Fibroblast of lung (primary cell): ENCODE measurements around the gene RNF128. TPM values are rescaled to one million over a fixed set of nuclear protein-coding genes. Genes with fewer than 3 reads are reported as not detected.
"Not testable (repeated sequence)": the region's sequence is repeated elsewhere in the genome, so short reads cannot be mapped to it uniquely, and the experiment has no call there.

Experiments used
- DNase-seq, 2 donors: peaks; one replicate each; pipeline versions ENCODE4 v3.0.0 to v3.0.0-alpha.2; 2010; ENCODE audit warnings: low read depth in 2 of 2
- H2AFZ ChIP-seq: 2 replicates; pipeline ENCODE4 v1.5.1; 2012; ENCODE audit warnings: low read length, control low read depth, inconsistent platforms
- H3K27ac ChIP-seq: 2 replicates; pipeline ENCODE4 v1.5.1; 2011; ENCODE audit warnings: low read length, control low read depth; ENCODE audit not compliant: insufficient read depth
- H3K27me3 ChIP-seq: 2 replicates; pipeline ENCODE4 v1.5.1; 2011; ENCODE audit warnings: mild to moderate bottlenecking, low read length; ENCODE audit not compliant: control insufficient read depth, insufficient read depth
- H3K36me3 ChIP-seq: 2 replicates; pipeline ENCODE4 v1.5.1; 2011; ENCODE audit warnings: low read length; ENCODE audit not compliant: control insufficient read depth, insufficient read depth
- H3K4me1 ChIP-seq: 2 replicates; pipeline ENCODE4 v1.5.1; 2011; ENCODE audit warnings: low read length; ENCODE audit not compliant: control insufficient read depth, insufficient read depth; ENCODE audit errors: extremely low read depth
- H3K4me2 ChIP-seq: 2 replicates; pipeline ENCODE4 v1.5.1; 2011; ENCODE audit warnings: low read length, control low read depth; ENCODE audit not compliant: insufficient read depth; ENCODE audit errors: extremely low read depth
- H3K4me3 ChIP-seq, 4 experiments: fragments of 200-600 bp in 1 of 4; sonication (generic) in 1 of 4; replicated peaks in 1 of 4; 2 replicates each; pipeline ENCODE4 v1.5.1; 2011 to 2016; ENCODE audit warnings: low read length in 4 of 4, low read depth in 3 of 4, mild to moderate bottlenecking in 3 of 4, control low read depth in 2 of 4, inconsistent platforms in 1 of 4, mixed read lengths in 1 of 4; ENCODE audit not compliant: insufficient read depth in 1 of 4; ENCODE audit errors: control extremely low read depth in 1 of 4
- H3K79me2 ChIP-seq: 2 replicates; pipeline ENCODE4 v1.5.1; 2012; ENCODE audit warnings: mild to moderate bottlenecking, low read length, inconsistent platforms; ENCODE audit not compliant: control insufficient read depth, insufficient read depth
- H3K9ac ChIP-seq: 2 replicates; pipeline ENCODE4 v1.5.1; 2011; ENCODE audit warnings: mild to moderate bottlenecking, low read length, control low read depth; ENCODE audit not compliant: insufficient read depth
- H3K9me3 ChIP-seq: 2 replicates; pipeline ENCODE4 v1.5.1; 2012; ENCODE audit warnings: low read depth, low read length; ENCODE audit not compliant: control insufficient read depth, insufficient read depth
- H4K20me1 ChIP-seq: 2 replicates; pipeline ENCODE4 v1.5.1; 2011; ENCODE audit warnings: low read length; ENCODE audit not compliant: control insufficient read depth, insufficient read depth; ENCODE audit errors: extremely low read depth
- CTCF ChIP-seq, 2 donors: IDR thresholded peaks in 1 of 2; conservative IDR thresholded peaks in 1 of 2; 1 replicate in 1 of 2; 2 replicates in 1 of 2; pipeline ENCODE4 v1.5.1; 2011 to 2012; ENCODE audit warnings: low read length in 2 of 2, control low read depth in 1 of 2, inconsistent platforms in 1 of 2, low read depth in 1 of 2, mild to moderate bottlenecking in 1 of 2
- EZH2 ChIP-seq: IDR thresholded peaks from 2 replicates; pipeline ENCODE4 v1.5.1; 2012; ENCODE audit warnings: low read length, control low read depth, mild to moderate bottlenecking; ENCODE audit errors: missing control alignments
- polyA plus RNA-seq, 2 donors: library from polyadenylated mRNA; depleted of rRNA in 1 of 2; stranded (reverse) in 1 of 2; unstranded in 1 of 2; fragments of >200 nt; gene quantifications; 2 replicates each; pipeline ENCODE4 v1.2.1, GENCODE V29; 2011 to 2012; ENCODE audit warnings: missing spikeins in 1 of 2
- total RNA-seq: library from RNA; depleted of rRNA; stranded (reverse); fragments of >200 nt; gene quantifications from 2 replicates; pipeline ENCODE4 v1.2.1, GENCODE V29; 2014

RNF128 gene
- total and polyA plus RNA-seq, 2 donors (not counting 1 experiment from before 2014, with no cell fraction given), result 0.74 to 8.1 TPM

- Histone ChIP-seq H3K4me1 (no peaks in the 10 kb centered on the region), H3K27me3 (no peaks in the 10 kb centered on the region), H3K9me3 (no peaks in the 10 kb centered on the region), H3K9ac (no peak overlapping the region), H4K20me1 (no peaks in the 10 kb centered on the region), H3K79me2 (no peaks in the 10 kb centered on the region), H3K27ac (no peak overlapping the region), H3K4me3 (no peak overlapping the region), H3K4me2 (no peak overlapping the region), H3K36me3 (no peaks in the 10 kb centered on the region), H2AFZ (no peak overlapping the region)
- DNase-seq, result no peak
- TF ChIP-seq CTCF (conservative IDR thresholded peaks at IDR 0.05 in 1 of 2, IDR thresholded peaks at IDR 0.05 in 1 of 2; ENCODE audit: low read depth in 1 of 2, low read length in 2 of 2) (no peak), EZH2 (no peak)
Observed at GRCh38 chrX:106811131-106811910, 84.8 kb downstream of the RNF128 start.

GRCh38 chrX:106812930-106813329 is 86.4 kb downstream of the RNF128 start:
- not testable (repeated sequence) for H3K9me3 ChIP-seq, H3K9ac ChIP-seq, H3K4me2 ChIP-seq, H4K20me1 ChIP-seq, H2AFZ ChIP-seq, H3K27me3 ChIP-seq, H3K27ac ChIP-seq, H3K4me3 ChIP-seq, H3K36me3 ChIP-seq, H3K4me1 ChIP-seq, H3K79me2 ChIP-seq
- DNase-seq, result peak in 1 of 2 donors; percentile 34

- H4K20me1 ChIP-seq, H3K9ac ChIP-seq: not testable (repeated sequence)
Observed at GRCh38 chrX:106814093-106814492, 87.6 kb downstream of the RNF128 start.

More at GRCh38 chrX:106814093-106814492, 87.6 kb downstream of the RNF128 start:
- not testable (repeated sequence) for H3K27ac ChIP-seq, H3K4me2 ChIP-seq, H3K36me3 ChIP-seq, H3K4me1 ChIP-seq, H3K4me3 ChIP-seq, H2AFZ ChIP-seq, H3K27me3 ChIP-seq, H3K79me2 ChIP-seq, DNase-seq, H3K9me3 ChIP-seq

Other genes starting within 250 kb of the RNF128 start
- gene RADX, start 114.7 kb upstream of the RNF128 start, total RNA-seq, result 0.77 and 1.7 TPM in 2 replicates
- 0.37 and 1.9 TPM in 2 replicates for gene RADX, start 114.7 kb upstream of the RNF128 start, polyA plus RNA-seq
- 5.4 and 9.1 TPM in 2 replicates for gene TBC1D8B, start 76.0 kb downstream of the RNF128 start, total RNA-seq
- gene TBC1D8B, start 76.0 kb downstream of the RNF128 start, polyA plus RNA-seq, result 8.7 and 15.4 TPM in 2 replicates
- gene RIPPLY1, start 176.6 kb downstream of the RNF128 start, total RNA-seq, result not detected in 2 replicates
- gene RIPPLY1, start 176.6 kb downstream of the RNF128 start, polyA plus RNA-seq, result not detected in 2 replicates
- not detected in 2 replicates for gene CLDN2, start 193.7 kb downstream of the RNF128 start, total RNA-seq
- 0.02 TPM in 1 of 2 replicates, not detected in the other for gene CLDN2, start 193.7 kb downstream of the RNF128 start, polyA plus RNA-seq